Epithelial cell of esophagus (primary cell): Measurements from ENCODE around the gene IER3IP1.

Experiments used
- DNase-seq: peaks from one replicate; pipeline ENCODE4 v3.0.0; 2010; ENCODE audit warnings: low read depth
- H3K4me3 ChIP-seq: 2 replicates; pipeline ENCODE4 v1.5.1; 2011; ENCODE audit warnings: mild to moderate bottlenecking, low read length, control low read depth
- TF ChIP-seq, protein P1 (sequence below): IDR thresholded peaks from 2 replicates; pipeline ENCODE4 v1.5.1; 2011; ENCODE audit warnings: low read depth, mild to moderate bottlenecking, low read length, control low read depth, inconsistent platforms; ENCODE audit not compliant: insufficient read depth; ENCODE audit errors: missing control alignments

IER3IP1 gene

DNA sequence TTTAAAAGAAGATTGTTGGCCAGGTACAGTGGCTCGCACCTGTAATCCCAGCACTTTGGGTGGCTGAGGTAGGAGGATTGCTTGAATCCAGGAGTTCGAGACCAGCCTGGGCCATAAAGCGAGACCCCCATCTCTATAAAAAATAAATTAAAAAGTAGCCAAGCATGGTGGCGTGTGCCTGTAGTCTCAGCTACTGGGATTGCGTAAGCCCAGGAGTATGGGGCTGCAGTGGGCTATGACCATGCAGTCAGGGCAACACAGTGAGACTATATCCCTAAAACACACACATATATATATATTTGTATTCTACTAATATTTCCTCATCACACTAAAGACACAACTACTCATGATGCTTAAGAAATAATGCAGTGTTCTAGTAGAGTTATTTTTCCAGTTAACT, 33.0 kb downstream of the IER3IP1 start:
- DNase-seq, result no peak
- TF ChIP-seq, protein P1, sequence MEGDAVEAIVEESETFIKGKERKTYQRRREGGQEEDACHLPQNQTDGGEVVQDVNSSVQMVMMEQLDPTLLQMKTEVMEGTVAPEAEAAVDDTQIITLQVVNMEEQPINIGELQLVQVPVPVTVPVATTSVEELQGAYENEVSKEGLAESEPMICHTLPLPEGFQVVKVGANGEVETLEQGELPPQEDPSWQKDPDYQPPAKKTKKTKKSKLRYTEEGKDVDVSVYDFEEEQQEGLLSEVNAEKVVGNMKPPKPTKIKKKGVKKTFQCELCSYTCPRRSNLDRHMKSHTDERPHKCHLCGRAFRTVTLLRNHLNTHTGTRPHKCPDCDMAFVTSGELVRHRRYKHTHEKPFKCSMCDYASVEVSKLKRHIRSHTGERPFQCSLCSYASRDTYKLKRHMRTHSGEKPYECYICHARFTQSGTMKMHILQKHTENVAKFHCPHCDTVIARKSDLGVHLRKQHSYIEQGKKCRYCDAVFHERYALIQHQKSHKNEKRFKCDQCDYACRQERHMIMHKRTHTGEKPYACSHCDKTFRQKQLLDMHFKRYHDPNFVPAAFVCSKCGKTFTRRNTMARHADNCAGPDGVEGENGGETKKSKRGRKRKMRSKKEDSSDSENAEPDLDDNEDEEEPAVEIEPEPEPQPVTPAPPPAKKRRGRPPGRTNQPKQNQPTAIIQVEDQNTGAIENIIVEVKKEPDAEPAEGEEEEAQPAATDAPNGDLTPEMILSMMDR, result no peak
- no peak overlapping the region for H3K4me3 ChIP-seq

GRCh38 chr18:47141289-47141688, 34.9 kb downstream of the IER3IP1 start:
- no peak for DNase-seq
- TF ChIP-seq, protein P1, result no peak

DNA sequence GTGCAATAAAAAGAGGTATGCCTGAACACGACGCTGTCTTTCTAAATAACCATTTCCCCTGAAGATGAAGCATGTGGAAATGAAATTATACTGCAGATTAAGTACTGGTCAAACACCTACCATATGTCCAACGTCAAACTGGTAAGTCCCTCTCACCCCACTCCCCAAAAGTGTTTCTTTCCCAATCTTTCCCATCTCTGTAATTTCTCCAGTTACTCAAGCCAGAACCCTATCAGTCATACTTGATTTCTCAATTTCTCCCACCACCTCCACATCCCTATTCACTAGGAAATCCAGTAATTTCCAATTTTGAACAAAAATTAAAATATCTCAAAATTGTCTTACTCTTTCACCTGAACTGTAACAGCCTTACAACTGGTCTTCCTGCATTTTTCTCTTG, 55.0 kb downstream of the IER3IP1 start:
- TF ChIP-seq, protein P1, result no peak
- H3K4me3 ChIP-seq, result no peak overlapping the region
- DNase-seq, result no peak

More at GRCh38 chr18:47141289-47141688, 34.9 kb downstream of the IER3IP1 start:
- no peak overlapping the region for H3K4me3 ChIP-seq

DNA sequence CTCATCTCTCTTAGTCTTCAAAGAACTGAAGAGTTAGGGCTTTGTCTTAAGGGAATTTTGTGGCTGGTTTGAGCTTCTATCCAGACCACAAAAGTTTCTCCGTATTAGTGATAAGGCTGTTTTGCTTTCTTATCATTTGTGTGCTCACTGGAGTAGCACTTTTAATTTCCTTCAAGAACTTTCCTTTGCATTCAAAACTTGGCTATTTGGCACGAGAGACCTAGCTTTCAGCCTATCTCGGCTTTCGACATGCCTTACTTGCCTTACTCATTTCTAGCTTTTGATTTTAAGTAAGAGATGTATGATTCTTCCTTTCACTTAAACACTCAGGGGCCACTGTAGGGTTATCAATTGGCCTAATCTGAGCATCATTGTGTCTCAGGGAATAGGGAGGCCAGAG, 55.7 kb downstream of the IER3IP1 start:
- DNase-seq, result no peak
- TF ChIP-seq, protein P1, result no peak
- H3K4me3 ChIP-seq, result no peak overlapping the region

GRCh38 chr18:47118981-47119380, 57.2 kb downstream of the IER3IP1 start:
- no peak overlapping the region for H3K4me3 ChIP-seq
- TF ChIP-seq, protein P1, result no peak
- DNase-seq, result peak; percentile 22

- no peak overlapping the region for H3K4me3 ChIP-seq
- TF ChIP-seq, protein P1, result no peak
- DNase-seq, result no peak
Measured at GRCh38 chr18:47115205-47115604, 61.0 kb downstream of the IER3IP1 start.

- no peak overlapping the region for H3K4me3 ChIP-seq
- TF ChIP-seq, protein P1, result no peak
- DNase-seq, result no peak
Measured at GRCh38 chr18:47113796-47114540, 62.2 kb downstream of the IER3IP1 start.
